Neural crest cell (in vitro differentiated cells): ENCODE data around the gene MIB2. TPM values are rescaled to one million over a fixed set of nuclear protein-coding genes. Genes with fewer than 3 reads are reported as not detected.

ENCODE experiments used
- DNase-seq: peaks from one replicate; pipeline ENCODE4 v3.0.0; 2021; ENCODE audit warnings: low read depth, mixed read lengths, low spot score
- H3K27ac Mint-ChIP-seq: one replicate; pipeline ENCODE4 v1.8.0; 2021; ENCODE audit warnings: mild to moderate bottlenecking, mixed read lengths; ENCODE audit not compliant: unreplicated experiment
- H3K27me3 Mint-ChIP-seq: 2 replicates; pipeline ENCODE4 v1.8.0; 2021; ENCODE audit warnings: low read depth, mild to moderate bottlenecking, mixed read lengths
- H3K36me3 Mint-ChIP-seq: 2 replicates; pipeline ENCODE4 v1.8.0; 2021; ENCODE audit warnings: low read depth, mild to moderate bottlenecking, mixed read lengths
- H3K4me1 Mint-ChIP-seq: 2 replicates; pipeline ENCODE4 v1.8.0; 2021; ENCODE audit warnings: mixed read lengths
- H3K4me3 Mint-ChIP-seq: one replicate; pipeline ENCODE4 v1.8.0; 2021; ENCODE audit warnings: mild to moderate bottlenecking, mixed read lengths
- H3K9me3 Mint-ChIP-seq: 2 replicates; pipeline ENCODE4 v1.8.0; 2021; ENCODE audit warnings: mixed read lengths
- total RNA-seq: library from RNA; stranded (reverse); gene quantifications from 2 replicates; pipeline ENCODE4 v1.2.1, GENCODE V29; 2021
- TF ChIP-seq, protein P1 (sequence below): fragments of 200-600 bp; sonication (generic); conservative IDR thresholded peaks from 2 replicates; pipeline ENCODE4 v1.5.0; 2021; ENCODE audit warnings: antibody characterized with exemption, mild to moderate bottlenecking

The MIB2 gene
- total RNA-seq, 1 donor from 2014 or later: 105 TPM

DNA sequence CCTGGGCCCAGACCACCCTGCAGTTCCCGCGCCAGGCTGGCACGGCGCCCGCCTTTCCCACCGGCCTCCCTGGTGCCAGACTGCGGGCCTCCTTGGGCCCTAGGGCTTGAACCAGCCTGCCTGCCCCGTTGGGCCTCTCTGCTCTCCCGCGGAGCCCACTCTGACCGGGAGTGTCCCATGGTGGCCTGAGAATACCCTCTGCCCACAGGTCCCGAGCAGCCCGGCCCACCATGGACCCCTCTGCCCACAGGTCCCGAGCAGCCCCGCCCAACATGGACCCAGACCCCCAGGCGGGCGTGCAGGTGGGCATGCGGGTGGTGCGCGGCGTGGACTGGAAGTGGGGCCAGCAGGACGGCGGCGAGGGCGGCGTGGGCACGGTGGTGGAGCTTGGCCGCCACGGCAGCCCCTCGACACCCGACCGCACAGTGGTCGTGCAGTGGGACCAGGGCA lies 7.9 kb downstream of the MIB2 start:
- no peaks in the 10 kb centered on the region for H3K4me1 Mint-ChIP-seq

DNA sequence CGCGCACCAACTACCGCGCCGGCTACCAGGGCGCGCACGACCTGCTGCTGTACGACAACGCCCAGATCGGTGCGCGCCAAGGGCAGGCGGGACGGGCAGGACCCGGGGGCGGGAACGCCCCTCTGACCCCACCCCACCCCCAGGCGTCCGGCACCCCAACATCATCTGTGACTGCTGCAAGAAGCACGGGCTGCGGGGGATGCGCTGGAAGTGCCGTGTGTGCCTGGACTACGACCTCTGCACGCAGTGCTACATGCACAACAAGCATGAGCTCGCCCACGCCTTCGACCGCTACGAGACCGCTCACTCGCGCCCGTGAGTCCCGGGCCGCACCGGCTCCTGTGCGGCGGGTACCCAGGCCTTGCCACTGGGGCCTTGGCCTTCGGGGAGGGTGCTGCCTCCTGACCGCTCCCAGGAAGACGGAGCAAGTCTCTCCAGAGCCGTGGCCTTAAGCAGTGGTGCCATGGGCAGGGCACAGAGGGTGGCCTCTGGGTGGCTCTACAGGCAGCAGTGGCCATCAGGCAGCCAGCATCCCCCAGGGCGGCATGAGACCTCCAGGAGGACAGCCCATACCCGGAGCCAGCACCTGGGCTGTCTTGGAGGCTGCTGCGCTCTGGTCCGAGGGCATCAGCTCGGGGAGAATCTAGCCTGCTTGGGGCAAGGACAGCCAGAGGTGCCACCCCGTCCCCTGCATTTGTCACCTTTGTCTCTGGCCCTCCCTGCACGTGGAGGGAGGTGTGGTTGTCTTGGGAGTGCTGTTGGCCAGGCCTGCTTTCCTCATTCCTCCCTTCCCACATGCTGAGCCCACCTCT lies 8.5 kb downstream of the MIB2 start:
- H3K4me1 Mint-ChIP-seq: no peaks in the 10 kb centered on the region
- H3K4me3 Mint-ChIP-seq: no peak overlapping the region
- H3K36me3 Mint-ChIP-seq: no peaks in the 10 kb centered on the region
- no peaks in the 10 kb centered on the region for H3K27me3 Mint-ChIP-seq
- no peaks in the 10 kb centered on the region for H3K9me3 Mint-ChIP-seq
- TF ChIP-seq, protein P1, sequence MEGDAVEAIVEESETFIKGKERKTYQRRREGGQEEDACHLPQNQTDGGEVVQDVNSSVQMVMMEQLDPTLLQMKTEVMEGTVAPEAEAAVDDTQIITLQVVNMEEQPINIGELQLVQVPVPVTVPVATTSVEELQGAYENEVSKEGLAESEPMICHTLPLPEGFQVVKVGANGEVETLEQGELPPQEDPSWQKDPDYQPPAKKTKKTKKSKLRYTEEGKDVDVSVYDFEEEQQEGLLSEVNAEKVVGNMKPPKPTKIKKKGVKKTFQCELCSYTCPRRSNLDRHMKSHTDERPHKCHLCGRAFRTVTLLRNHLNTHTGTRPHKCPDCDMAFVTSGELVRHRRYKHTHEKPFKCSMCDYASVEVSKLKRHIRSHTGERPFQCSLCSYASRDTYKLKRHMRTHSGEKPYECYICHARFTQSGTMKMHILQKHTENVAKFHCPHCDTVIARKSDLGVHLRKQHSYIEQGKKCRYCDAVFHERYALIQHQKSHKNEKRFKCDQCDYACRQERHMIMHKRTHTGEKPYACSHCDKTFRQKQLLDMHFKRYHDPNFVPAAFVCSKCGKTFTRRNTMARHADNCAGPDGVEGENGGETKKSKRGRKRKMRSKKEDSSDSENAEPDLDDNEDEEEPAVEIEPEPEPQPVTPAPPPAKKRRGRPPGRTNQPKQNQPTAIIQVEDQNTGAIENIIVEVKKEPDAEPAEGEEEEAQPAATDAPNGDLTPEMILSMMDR: no peak
- H3K27ac Mint-ChIP-seq: no peak overlapping the region
- DNase-seq: no peak

More for the DNA sequence above, 7.9 kb downstream of the MIB2 start:
- no peak overlapping the region for H3K27ac Mint-ChIP-seq
- no peaks in the 10 kb centered on the region for H3K27me3 Mint-ChIP-seq
- H3K9me3 Mint-ChIP-seq: no peaks in the 10 kb centered on the region
- TF ChIP-seq, protein P1: no peak
- H3K36me3 Mint-ChIP-seq: no peaks in the 10 kb centered on the region
- H3K4me3 Mint-ChIP-seq: no peak overlapping the region
- no peak for DNase-seq

DNA sequence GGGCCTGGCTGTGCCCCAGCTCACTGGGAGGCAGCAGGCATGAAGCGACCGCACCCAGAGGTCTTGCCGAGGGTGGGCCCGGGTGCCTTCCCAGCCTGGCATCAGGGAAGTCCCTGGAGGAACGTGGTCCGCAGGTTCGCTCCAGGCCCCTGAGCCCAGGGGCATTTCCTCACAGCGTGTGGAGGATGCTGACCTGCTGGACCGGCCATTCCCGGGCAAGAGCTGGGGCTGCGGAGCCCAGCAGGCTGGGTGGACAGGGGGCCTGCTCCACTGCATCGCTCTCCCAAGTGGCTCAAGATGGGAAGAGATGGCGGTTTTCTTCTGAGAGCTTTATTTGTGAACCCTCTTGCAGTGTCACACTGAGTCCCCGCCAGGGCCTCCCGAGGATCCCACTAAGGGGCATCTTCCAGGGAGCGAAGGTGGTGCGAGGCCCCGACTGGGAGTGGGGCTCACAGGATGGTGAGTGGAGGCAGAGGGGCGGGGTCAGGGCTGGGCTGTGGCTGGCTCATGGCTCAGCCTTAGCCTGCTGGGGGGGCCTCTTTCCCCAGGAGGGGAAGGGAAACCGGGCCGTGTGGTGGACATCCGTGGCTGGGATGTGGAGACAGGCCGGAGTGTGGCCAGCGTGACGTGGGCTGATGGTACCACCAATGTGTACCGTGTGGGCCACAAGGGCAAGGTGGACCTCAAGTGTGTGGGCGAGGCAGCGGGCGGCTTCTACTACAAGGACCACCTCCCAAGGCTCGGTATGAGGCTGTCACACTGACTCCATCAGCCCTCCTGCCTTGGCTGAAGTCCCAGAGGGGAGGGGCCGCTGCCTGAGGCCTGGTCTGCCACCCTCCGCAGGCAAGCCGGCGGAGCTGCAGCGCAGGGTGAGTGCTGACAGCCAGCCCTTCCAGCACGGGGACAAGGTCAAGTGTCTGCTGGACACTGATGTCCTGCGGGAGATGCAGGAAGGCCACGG lies 9.4 kb downstream of the MIB2 start:
- no peaks in the 10 kb centered on the region for H3K4me1 Mint-ChIP-seq
- TF ChIP-seq, protein P1: no peak

DNA sequence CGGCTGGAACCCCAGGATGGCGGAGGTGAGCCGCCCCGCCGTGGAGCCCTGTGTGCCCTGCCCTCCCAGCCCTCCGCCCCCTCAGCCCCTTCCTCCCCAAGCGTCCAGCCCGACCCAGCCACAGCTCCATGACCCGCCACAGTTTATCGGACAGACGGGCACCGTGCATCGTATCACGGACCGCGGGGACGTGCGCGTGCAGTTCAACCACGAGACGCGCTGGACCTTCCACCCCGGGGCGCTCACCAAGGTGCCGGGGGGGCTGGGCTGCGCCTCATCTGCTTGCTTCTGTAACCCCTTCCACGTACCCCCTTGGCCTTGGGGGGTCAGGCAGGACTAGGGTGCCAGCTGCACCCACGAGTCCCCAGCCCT lies 10.1 kb downstream of the MIB2 start:
- Mint-ChIP-seq H3K4me3 (no peak overlapping the region), H3K9me3 (no peaks in the 10 kb centered on the region), H3K4me1 (no peaks in the 10 kb centered on the region), H3K27ac (no peak overlapping the region), H3K36me3 (no peaks in the 10 kb centered on the region), H3K27me3 (peaks cover 3% of the 10 kb centered on the region)
- TF ChIP-seq, protein P1: no peak
- no peak for DNase-seq

More for the DNA sequence above, 9.4 kb downstream of the MIB2 start:
- Mint-ChIP-seq H3K27me3 (no peaks in the 10 kb centered on the region), H3K9me3 (no peaks in the 10 kb centered on the region), H3K27ac (no peak overlapping the region), H3K36me3 (no peaks in the 10 kb centered on the region), H3K4me3 (no peak overlapping the region)
- DNase-seq: no peak

DNA sequence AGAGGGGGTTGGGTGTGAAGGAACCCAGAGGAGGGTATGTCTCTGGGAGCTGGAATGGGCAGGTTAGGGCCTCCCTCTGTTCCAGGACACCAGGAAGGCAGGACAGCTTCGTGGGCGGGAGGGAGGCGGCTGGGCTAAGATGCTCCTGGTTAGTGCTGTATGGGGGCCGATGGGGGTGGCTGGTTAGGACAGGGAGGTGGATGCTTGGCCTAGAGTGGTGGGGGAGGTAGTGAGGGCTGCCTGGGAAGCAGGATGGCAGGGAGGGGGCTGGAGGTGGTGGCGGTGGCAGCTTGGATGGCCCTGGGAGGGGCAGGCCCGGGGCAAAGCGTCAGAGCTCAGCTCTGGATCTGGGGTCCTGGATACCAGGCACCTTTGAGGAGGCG lies 10.5 kb downstream of the MIB2 start:
- no peaks in the 10 kb centered on the region for H3K9me3 Mint-ChIP-seq
- peaks cover 3% of the 10 kb centered on the region for H3K27me3 Mint-ChIP-seq
- TF ChIP-seq, protein P1: no peak
- no peaks in the 10 kb centered on the region for H3K4me1 Mint-ChIP-seq
- no peak overlapping the region for H3K27ac Mint-ChIP-seq
- H3K4me3 Mint-ChIP-seq: no peak overlapping the region
- H3K36me3 Mint-ChIP-seq: no peaks in the 10 kb centered on the region
- no peak for DNase-seq
